HepG2 (cell line): ENCODE data around the gene GNG7. TPM values are rescaled to one million over a fixed set of nuclear protein-coding genes. Genes with fewer than 3 reads are reported as not detected.

Experiments used
- FOXM1 ChIP-seq: sonication (generic); formaldehyde crosslinking; IDR thresholded peaks from 2 replicates; pipeline ENCODE4 v1.5.0; 2020; ENCODE audit warnings: missing genetic modification reagents
- FOXO4 ChIP-seq: sonication (generic); formaldehyde crosslinking; conservative IDR thresholded peaks from 2 replicates; pipeline ENCODE4 v1.8.1; 2023; ENCODE audit warnings: missing genetic modification reagents
- TARDBP ChIP-seq: sonication (generic); formaldehyde crosslinking; IDR thresholded peaks from 2 replicates; pipeline ENCODE4 v1.8.0; 2022; ENCODE audit warnings: mild to moderate bottlenecking, missing genetic modification reagents
- ZBTB1 ChIP-seq: sonication (generic); formaldehyde crosslinking; IDR thresholded peaks from 2 replicates; pipeline ENCODE4 v1.4.0; 2020; ENCODE audit warnings: missing genetic modification reagents, borderline replicate concordance
- ZNF318 ChIP-seq: sonication (generic); formaldehyde crosslinking; IDR thresholded peaks from 2 replicates; pipeline ENCODE4 v1.4.0; 2020; ENCODE audit warnings: mild to moderate bottlenecking, missing genetic modification reagents
- ZNF407 ChIP-seq: sonication (generic); formaldehyde crosslinking; IDR thresholded peaks from one replicate; pipeline ENCODE4 v1.5.1; 2020; ENCODE audit warnings: mild to moderate bottlenecking, missing genetic modification reagents; ENCODE audit errors: not compliant biosample characterization
- ZNF512 ChIP-seq: sonication (generic); formaldehyde crosslinking; IDR thresholded peaks from 2 replicates; pipeline ENCODE4 v1.4.0; 2020; ENCODE audit warnings: mild to moderate bottlenecking, missing genetic modification reagents
- polyA plus RNA-seq, 8 experiments: library from polyadenylated mRNA; depleted of rRNA in 3 of 8; stranded (reverse) in 7 of 8; unstranded in 1 of 8; fragments of >200 nt; fragmentation: Illumina TruSeq in 4 of 8; extraction: Trizol in 4 of 8; gene quantifications; 2 replicates each; pipeline versions ENCODE4 v1.2.1 to v1.2.3, GENCODE V29; 2011 to 2016; ENCODE audit warnings: low read depth in 4 of 8, missing spikeins in 1 of 8, mixed read lengths in 1 of 8; ENCODE audit not compliant: insufficient read depth in 1 of 8
- total RNA-seq, 5 experiments: library from RNA; depleted of rRNA; stranded (reverse); fragments of >200 nt; fragmentation: Illumina TruSeq; extraction: Trizol; gene quantifications; 2 replicates each; pipeline ENCODE4 v1.2.3, GENCODE V29; 2016; ENCODE audit warnings: low read depth in 1 of 5

The GNG7 gene
- total and polyA plus RNA-seq, 2 of the 13 experiments (the other 11 are each of a cell fraction or from before 2014, with no cell fraction given), result 1.4 to 3.3 TPM

GRCh38 chr19:2540646-2541454, 161.6 kb downstream of the GNG7 start (continued):
- TF ChIP-seq ZNF318 (CRISPR knock-in tag), result peak; percentile 55; the same call in 1 of the 2 replicates
- peak; percentile 55; the same call in 1 of the 2 replicates for TF ChIP-seq ZNF512 (CRISPR knock-in tag)
- TF ChIP-seq FOXM1 (CRISPR knock-in tag), result no peak
- no peak for TF ChIP-seq ZNF407 (CRISPR knock-in tag)
- TF ChIP-seq FOXO4 (CRISPR knock-in tag), result no peak
- TF ChIP-seq TARDBP (CRISPR knock-in tag), result peak; percentile 64; the same call in 1 of the 2 replicates
- TF ChIP-seq ZBTB1 (CRISPR knock-in tag), result no peak
